ENCODE measurements around the gene GMEB2. TPM values are rescaled to one million over a fixed set of nuclear protein-coding genes. Genes with fewer than 3 reads are reported as not detected.

GMEB2 gene
- total RNA-seq, 1 experiment from 2014 or later, result 14.3 TPM

- Histone ChIP-seq H3K23ac (ENCODE audit: insufficient read length, low read depth, low read length) (no peak overlapping the region), H2BK12ac (ENCODE audit: insufficient read length, low read depth, low read length) (no peak overlapping the region), H3K23me2 (ENCODE audit: insufficient read length, low read depth, low read length, poor library complexity, severe bottlenecking) (peaks cover 4% of the 10 kb centered on the region), H4K8ac (replicated peaks; ENCODE audit: insufficient read length, low read depth, low read length) (no peak overlapping the region), H4K20me1 (ENCODE audit: control insufficient read depth, insufficient read depth, insufficient read length) (no peaks in the 10 kb centered on the region), H3K9me3 (ENCODE audit: control insufficient read depth, low read depth, low read length) (no peaks in the 10 kb centered on the region), H4K91ac (ENCODE audit: insufficient read length, low read depth, low read length) (no peak overlapping the region), H3K4me1 (ENCODE audit: insufficient read depth, low read length) (0 out of 2 replicates have a peak, but pooled peaks cover 2% of the 10 kb centered on the region), H3K27me3 (ENCODE audit: insufficient read depth, low read length) (no peaks in the 10 kb centered on the region), H3K4me2 (ENCODE audit: insufficient read depth, insufficient read length, low read length) (no peak overlapping the region), H2AK5ac (ENCODE audit: insufficient read length, low read length) (no peak overlapping the region), H3K79me2 (ENCODE audit: insufficient read depth, low read length) (no peaks in the 10 kb centered on the region), H3K79me1 (ENCODE audit: insufficient read depth, low read depth, low read length, poor library complexity, severe bottlenecking) (no peaks in the 10 kb centered on the region), H2BK20ac (ENCODE audit: low read depth, low read length, poor library complexity, severe bottlenecking) (no peak overlapping the region), H3K18ac (ENCODE audit: insufficient read length, low read depth, low read length) (no peak overlapping the region), H3T11ph (ENCODE audit: low read length) (no peak overlapping the region), H2BK15ac (ENCODE audit: low read depth, low read length) (no peak overlapping the region), H2BK5ac (ENCODE audit: insufficient read length, low read length) (no peak overlapping the region), H2BK120ac (ENCODE audit: low read depth, low read length, poor library complexity, severe bottlenecking) (no peak overlapping the region), H3K9ac (ENCODE audit: extremely low read depth, insufficient read length, low read length) (no peak overlapping the region), H3K4ac (ENCODE audit: low read depth, low read length) (no peak overlapping the region), H3K56ac (ENCODE audit: insufficient read length, low read depth, low read length) (no peak overlapping the region), H4K5ac (ENCODE audit: insufficient read length, low read depth, low read length) (no peak overlapping the region), H3K27ac (ENCODE audit: insufficient read length, low read depth, low read length) (no peak overlapping the region), H3K14ac (ENCODE audit: insufficient read depth, low read length) (no peak overlapping the region), H2AFZ (ENCODE audit: low read length) (no peak overlapping the region)
- TF ChIP-seq CTCF (conservative IDR thresholded peaks at IDR 0.05), result no peak
- Mint-ChIP-seq H3K9me3 (no peaks in the 10 kb centered on the region), H3K27ac (no peak overlapping the region), H3K4me3 (no peak overlapping the region), H3K4me1 (peaks cover 5 to 7% of the 10 kb centered on the region in 2 experiments), H3K36me3 (ENCODE audit: insufficient read depth in 1 of 3, low read depth in 3 of 3) (peaks cover 3 to 12% (median 11%) of the 10 kb centered on the region in 3 experiments; a peak in 6 of 7 replicates), H3K27me3 (ENCODE audit: low read depth) (no peaks in the 10 kb centered on the region; the same call in 1 of the 2 replicates)
- WGBS (ENCODE audit: extremely low coverage, insufficient read length, low lambda C conversion rate), result no CpG with 5 or more reads among the region's 14 CpGs
- DNase-seq, result no peak
Observed at GRCh38 chr20:63558804-63559484, 68.0 kb downstream of the GMEB2 start.
